ENCODE measurements around the gene ZC2HC1C.
"Not testable (repeated sequence)": the region's sequence is repeated elsewhere in the genome, so short reads cannot be mapped to it uniquely, and the experiment has no call there.

Gene ZC2HC1C

DNA sequence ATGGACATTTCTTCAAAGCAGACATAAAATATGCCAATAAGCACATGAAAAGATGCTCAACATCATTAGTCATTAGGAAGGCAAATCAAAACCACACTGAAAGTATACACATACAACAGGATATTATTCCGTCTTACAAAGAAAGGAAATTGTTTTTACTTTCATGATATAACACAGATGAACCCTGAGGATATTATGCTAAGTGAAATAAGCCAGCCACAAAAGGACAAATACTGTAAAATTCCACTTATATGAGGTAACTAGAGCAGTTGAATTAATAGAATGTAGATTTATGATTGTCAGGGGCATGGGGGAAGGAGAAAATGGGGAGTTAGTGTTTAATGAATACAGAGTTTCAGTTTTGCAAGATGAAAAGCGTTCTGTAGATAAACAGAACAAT, 9.8 kb upstream of the ZC2HC1C start:
- no peak for DNase-seq

DNA sequence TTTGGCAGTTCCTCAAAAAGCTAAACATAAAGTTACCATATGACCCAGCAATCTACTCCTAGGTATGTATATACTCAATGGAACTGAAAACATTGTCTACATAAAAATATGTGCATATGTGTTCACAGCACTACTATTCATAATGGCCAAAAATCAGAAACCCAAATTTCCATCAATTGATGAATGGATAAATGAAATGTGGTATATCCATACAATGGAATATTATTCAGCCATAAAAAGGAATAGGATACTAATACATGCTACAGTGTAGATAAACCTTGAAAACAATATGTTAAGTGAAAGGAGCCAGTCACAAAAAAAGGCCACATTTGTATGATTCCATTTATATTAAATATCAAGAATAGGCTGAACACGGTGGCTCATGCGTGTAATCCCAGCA, 9.0 kb upstream of the ZC2HC1C start:
- no peak for DNase-seq

DNA sequence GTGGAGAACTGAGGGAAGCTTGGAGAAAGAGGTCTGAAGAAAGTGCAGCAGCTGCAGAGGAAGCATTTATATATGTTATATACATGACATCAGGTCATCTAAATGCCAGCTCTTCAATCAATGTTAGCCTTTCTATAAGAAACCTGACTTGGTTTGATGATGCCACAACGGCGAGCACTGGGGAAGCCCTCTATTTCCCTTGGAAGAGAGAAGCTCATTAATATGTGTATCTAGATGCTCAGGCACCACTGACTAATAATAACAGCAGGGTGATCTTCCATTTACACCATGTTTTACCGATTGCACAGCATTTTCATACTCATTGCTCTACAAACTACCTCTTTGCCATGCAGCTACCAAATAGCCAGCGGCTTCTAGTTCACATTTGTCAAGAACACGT, 6.4 kb upstream of the ZC2HC1C start:
- DNase-seq: no peak

DNA sequence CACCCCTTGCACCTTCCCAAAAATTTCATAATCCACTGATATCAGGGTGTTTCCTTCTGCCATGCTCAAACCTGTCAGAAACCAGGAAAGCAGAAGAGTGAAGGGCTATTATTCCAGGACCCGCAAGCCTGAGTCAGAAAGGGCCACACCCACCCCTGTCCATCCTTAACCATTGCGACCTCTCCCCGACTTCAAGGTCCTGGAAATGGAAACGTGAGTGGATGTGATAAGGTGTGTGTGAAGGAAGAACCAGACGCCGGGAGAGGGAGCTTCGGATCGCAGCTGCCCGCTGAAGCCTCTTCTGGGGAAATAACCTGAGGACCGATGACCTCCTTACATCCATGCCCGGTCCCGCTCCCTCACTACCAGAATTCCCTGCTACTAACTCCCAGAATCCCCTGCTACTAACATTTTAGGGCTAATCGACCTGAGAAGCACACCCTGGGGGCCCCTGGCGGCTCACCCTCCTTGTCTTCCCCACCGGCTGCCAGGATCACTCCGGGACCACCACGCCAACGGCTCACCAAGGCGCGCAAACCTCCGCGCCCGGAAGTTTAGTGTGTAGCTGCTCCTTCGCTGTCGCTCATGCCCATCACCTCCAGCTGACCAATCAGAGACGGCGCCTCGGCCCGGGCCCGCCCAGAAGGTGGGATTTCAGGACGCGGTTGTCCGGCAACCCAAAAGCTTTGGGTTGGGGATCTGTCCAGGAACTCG, 5.8 kb upstream of the ZC2HC1C start, which contains the start of gene ACYP1:
Gene ACYP1, minus strand, starts transcription at position 534 of the 714 bp plus-strand sequence. Its CDS starts 471 bp downstream, at position 63.
- peak; percentile 94 for DNase-seq

DNA sequence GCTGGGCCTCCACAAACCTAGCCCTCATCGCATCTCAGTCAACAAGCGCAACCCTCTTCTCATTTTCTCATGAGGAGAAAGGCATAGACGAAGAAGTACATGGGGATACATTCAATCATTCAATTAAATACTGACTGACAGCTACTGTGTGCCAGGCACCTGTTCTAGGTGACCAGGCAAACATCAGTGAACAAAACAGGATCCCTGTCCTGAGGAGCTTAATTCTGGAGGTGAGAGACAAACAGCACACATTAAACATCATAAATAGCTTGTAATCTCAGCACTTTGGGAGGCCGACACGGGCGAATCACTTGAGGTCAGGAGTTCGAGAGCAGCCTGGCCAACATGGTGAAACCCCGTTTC, 5.3 kb upstream of the ZC2HC1C start:
- DNase-seq: no peak

DNA sequence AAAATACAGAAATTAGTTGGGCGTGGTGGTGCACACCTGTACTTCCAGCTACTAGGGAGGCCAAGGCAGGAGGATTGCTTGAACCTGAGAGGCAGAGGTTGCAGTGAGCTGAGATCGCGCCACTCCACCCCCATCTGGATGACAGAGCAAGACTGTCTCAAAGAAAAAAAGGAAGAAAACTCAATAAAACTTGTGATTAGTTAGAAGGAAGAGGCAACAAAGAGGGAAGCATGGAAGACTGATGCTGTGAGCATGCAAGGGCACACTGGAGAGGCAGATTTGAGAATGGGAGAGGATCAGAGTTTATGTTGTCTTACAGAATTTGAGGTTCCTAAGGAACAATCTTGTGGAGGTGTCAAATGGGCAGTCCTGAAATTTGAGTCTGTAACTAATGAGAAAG, 2.8 kb upstream of the ZC2HC1C start:
- no peak for DNase-seq

DNA sequence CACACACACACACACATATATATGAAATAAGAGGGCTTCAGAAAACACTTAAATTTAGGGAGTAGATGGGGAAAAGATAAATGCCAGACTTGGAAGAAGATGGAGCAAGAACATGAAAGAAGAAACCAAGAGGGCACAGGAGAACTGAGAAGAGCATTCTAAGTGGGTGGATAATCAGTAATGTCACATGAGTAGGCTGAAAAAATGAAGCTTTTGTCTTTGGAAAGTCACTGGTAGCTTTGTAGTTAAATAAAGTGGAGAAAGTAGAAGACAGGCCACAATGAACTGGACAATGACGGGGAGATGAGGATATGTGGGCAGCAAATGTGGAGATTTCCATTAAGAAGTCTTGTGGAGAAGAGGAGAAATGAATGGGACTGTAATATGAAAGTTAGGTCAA, 2.2 kb upstream of the ZC2HC1C start:
- no peak for DNase-seq

DNA sequence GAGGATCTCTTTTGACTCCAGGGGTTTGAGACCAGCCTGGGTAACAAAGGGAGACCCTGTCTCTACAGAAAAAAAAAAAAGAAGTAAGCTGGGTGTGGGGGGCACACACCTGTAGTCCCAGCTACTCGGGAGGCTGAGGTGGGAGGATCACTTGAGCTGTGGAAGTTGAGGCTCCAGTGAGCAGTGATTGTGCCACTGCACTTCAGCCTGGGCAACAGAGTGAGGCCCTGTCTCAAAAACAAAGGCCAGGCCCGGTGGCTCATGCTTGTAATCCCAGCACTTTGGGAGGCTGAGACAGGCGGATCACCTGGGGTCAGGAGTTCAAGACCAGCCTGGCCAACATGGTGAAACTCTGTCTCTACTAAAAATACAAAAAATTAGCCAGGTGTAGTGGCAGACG, 1.7 kb upstream of the ZC2HC1C start:
- not testable (repeated sequence) for DNase-seq

DNA sequence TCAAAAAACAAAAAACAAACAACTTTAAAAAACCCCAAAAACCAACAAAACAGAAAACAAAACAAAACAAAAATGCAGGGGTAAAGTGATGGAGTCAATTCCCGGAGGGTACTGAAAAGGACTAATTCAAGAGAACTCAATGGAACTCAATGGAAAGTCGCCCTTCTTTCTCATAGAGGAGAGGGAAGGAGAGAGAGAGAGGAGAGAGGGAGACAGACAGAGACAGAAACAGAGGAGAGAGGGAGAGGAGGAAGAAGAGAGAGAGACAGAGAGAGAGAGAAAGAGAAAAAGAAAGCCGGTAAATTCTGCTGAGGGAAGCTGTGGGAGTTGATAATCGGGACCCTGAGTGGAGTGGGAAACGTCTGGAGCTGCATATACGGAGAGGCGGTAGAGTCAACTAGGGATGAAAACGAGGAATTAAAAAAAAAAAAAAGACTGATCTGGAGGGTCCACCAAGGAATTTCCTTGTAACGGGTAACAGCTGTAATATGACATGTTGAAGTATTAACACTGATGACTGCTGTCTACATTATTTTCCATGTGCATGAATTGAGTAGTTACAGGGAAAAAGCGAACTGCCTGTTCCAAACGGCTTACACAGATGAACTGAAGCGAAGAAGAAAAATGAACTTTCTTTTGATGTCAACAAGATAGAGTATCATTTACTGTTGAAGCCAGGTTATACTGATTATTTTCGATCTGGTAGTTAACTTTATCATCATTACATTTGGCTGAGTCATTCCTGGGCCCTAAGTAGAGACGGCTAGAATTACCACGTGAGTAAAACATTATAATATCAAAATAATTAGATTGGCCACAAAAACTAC, 934 bp upstream of the ZC2HC1C start:
- DNase-seq: no peak

DNA sequence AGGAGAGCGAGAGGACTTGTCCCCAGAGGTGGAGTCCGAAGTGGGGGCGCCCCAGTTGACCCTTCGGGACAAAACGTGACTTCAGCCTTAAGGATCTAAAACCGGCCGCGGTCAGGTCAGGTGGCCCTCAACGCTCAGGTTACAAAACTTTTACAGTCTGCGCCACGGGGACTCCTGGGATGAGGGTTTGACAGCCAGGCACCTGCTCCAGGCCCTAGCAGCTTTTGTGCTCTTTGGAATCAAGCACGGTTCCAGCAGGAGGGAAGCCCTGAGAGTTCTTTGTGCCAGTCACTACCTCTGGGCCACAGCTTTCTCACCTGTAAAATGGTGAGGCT, 337 bp downstream of the ZC2HC1C start:
- no peak for DNase-seq

DNA sequence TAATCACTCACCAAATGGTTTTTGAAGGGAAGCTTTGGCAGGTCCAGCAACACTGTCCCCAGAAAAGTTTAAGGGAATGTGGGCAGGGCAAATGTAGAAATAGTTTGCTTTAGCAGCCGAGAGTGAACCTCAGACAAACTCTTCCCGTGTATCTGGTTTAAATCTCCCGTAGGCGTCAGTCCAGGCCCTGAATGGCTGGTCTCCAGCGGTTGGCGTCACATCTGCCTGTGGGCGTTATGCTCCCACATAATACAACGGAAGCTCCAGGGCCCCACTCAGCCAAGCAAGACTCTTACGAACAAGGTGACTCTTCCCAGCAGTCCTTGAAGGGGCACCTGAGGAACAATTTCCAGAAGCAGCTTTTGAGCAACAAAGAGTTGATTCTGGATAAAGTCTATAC, 942 bp downstream of the ZC2HC1C start:
- DNase-seq: no peak

DNA sequence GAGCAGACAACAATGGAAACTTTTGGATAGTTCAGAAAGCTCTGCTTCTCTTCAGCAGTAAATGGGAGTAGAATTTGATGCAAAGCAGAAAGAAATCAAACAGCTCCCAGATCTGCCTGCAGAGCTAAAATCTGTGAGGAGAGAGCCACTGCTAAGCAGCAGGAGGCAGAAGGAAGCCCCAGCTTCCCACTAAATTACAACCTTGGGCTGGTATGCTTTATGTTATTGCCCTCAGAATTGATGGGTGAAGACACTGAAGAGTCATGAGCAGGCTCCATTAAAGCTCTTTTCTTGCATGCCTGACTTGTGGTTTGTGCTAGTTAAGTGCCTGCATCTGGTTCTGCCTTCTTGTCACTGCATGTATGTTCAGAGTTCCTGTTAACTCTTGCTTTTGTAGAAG, 8.4 kb downstream of the ZC2HC1C start:
- no peak for DNase-seq

DNA sequence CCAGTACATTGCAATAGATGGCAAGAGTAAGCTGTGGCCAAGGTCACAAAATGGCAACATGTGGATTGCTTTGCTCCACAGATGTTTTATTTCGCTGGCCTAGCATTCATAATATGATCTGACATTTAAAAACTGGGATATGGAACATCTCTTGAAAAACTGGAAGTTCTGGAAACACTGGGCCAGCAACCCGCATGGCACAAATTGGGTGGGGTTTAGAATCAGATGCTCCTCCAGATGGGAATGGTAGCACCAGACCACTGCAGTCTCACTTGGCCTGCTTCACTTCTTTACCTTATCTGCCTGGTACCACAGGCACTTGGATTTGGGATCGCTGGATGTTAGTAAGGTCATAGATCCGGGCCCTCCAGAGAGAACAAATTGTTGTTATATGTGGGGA, 10.1 kb downstream of the ZC2HC1C start:
- no peak for DNase-seq

DNA sequence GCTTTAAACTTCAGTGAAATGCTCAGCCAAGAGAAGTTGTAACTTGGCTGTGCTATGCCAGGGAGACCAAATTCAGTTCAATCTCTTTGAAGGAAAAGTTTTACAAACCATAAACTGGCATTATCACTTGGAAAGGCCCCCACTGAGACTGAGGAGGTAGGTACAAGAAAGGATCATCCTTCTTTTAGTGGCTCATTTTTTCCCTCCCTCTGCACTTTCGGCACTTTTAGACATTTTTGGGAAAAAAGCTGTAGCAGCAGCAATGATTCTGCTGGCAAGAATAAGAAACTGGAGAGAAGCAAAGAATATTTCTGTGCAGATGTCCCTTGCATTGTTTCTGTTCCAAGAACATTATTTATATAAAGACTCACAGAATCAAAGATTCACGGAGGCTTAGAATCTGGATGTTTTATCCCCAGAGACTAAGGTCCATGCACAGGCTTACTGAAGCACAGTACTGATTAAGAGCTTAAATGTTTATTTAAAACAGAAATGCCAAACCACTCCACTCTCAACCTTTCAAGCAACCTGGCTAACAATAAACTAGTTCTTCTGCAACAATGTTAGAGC, 12.3 kb downstream of the ZC2HC1C start:
- DNase-seq: no peak

DNA sequence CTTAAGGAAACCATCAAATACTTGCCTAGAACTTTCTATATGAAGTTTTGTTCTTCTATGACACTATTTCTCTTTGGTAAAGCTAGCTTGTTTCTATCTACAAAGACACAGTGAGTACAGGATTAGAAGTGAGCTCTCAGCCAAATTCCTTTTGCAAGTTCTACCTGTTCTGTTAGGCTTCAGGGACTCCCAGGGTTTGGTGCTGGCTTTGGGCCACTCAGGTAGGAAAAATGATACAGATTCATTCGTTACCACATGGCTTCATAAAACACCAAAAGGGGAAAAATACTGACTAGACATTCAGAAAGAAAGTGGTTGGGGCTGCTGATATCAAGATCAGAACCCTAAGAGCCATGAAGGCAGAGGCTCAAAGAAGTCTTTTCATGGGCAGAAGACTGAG, 13.8 kb downstream of the ZC2HC1C start:
- no peak for DNase-seq

DNA sequence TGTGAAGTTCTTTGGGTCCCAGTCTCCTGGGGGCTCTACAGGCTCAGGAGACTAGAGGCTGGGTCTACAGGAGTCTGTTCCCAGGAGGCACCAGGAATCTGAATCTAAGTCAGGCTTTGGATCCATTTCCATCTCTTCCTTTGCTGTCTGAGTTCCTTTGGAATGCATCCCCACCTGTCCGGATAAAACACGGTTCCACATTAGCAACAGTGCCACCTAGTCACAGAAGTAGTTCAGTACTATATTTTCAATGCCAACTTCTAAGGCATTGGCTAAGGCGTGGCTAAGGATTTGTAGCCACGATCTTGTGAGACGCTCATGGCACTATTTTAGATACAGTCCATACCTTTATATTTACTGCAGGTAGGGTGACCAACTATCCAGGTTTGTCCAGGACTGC, 15.1 kb downstream of the ZC2HC1C start:
- DNase-seq: no peak

DNA sequence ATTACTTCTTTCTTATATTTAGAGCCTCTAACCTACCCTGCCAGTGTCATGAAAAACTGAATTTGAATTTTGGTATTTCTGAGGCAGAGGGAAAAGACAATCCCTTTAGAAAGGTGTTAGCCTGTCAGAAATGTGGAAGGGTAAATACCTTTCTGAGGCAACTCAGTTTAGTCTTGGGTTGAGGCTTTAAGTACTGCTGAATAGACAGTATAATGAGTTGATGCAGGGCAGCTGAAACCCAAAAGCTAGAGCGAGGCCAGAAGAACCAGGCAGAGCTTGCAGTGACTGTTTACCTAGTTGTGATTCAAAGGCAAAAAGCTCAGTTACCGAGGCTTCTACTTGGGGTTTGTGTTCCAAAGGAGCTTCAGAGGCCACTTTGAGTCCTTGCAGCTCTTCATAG, 18.7 kb downstream of the ZC2HC1C start:
- no peak for DNase-seq

DNA sequence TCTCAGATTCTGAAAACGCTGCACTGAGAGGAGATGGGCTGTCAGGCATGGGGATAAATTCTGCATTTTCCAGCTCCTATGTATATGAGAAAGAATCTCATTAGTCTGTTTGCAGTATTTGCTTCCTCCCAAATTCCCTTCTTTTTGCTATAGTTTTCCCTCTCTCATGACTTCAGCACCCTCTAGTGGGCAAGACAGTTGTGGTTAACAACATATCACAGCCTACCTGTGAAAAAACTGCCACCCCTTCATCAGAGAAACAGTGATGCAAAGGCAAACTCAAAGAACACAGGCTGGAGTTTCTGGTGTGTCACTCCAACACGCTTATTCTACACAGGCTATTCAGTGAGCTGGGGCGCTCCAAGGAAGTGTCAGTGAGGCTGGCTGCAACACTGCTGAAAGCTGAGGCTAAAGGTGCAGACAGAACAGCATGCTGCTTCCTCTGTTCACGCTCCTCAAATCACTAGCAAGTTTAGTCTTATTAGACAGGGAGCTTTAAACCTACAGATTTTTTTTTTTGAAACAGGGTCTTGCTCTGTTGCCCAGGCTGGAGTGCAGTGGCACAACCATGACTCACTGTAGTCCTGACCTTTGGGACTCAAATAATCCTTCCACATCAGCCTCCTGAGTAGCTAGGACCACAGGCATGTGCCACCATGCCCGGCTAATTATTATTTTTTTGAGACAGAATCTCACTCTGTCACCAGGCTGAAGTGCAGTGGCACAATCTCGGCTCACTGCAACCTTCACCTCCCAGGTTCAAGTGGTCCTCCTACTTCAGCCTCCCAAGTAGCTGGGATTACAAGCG, 19.3 kb downstream of the ZC2HC1C start:
- peak; percentile 11 for DNase-seq

DNA sequence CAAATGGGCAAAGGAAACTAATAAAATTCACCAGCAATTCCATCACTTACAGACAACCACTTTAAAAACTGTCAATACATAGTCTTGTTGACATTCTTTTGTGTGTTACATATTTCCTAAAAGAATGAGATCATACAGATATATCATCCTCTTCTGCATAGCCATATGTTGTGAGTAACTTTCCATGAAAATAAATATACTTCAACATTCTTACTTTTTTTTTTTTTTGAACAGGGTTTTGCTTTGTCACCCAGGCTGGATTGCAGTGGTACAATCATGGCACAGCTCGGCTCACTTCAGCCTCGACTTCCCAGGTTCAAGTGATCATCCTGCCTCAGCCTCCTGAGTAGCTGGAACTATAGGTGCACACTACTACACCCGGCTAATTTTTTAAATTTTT, 20.9 kb downstream of the ZC2HC1C start:
- no peak for DNase-seq

DNA sequence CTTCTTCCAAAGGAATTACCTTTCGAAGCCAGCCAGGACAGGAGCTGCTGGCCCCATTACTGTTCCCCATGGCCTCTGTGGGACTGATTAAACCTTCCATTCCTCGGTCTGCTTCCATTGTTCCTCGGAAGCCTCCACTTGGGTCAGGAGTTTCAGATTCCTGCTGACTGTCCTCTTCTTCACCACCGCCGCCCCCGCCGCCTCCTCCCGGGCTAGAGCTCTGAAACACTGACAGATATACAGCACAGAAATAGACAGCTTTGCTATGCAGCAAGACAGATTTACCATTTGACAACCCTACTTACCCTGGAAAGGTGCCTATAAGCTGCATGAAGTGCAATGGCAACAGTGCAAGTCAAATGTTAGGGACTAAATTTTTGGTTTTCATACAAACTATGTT, 21.8 kb downstream of the ZC2HC1C start:
- no peak for DNase-seq

DNA sequence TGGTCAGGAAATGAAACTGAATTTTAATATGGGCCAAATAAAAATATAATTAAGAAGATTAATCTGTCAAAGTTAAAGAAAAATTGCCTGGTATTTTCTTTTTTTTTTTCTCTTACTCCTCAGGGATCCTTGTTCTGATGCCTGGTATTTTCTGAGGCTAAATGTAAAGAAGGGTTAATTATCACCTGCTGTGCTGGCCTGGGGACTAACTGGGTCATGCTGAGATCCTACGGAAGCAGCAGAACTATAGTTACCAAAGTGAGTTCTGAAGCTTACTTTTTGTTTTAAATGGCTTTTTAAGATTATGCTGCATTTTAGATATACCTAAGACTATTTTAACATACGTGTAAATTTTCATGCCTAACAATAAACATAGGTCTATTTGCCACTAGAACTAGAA, 23.3 kb downstream of the ZC2HC1C start:
- DNase-seq: no peak

DNA sequence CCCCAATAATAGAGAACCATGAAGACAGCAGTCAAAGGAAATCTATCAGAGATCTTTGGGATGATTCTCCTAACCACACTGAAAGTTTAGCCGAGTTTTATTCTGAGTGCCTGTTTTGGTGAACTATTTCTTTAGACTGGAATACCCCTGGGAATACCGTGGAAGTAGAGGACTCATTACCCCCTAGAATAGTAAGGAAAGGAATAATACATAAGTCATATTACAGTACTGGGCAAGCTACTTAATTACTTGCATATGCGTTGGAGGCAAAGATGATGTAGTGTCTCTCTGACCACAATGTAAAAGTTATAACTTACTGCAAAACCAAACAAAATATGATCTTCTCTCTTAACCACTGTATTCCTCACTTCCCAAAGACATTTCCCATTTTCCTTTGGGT, 25.5 kb downstream of the ZC2HC1C start:
- no peak for DNase-seq

DNA sequence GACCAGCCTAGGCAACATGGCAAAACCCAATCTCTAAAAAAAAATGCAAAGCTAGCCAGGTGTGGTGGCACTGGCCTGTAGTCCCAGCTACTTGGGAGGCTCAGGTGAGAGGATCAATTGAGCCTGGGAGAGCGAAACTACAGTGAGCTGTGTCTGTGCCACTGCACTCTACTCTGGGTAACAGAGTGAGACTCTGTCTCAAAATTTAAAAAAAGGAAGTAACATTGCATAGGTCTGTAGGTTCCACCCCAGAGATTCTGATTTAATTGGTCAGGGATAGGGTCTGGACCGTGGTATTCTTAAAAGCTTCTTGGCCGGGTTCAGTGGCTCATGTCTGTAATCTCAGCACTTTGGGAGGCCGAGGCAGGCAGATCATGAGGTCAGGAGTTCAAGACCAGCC, 26.2 kb downstream of the ZC2HC1C start:
- DNase-seq: no peak

DNA sequence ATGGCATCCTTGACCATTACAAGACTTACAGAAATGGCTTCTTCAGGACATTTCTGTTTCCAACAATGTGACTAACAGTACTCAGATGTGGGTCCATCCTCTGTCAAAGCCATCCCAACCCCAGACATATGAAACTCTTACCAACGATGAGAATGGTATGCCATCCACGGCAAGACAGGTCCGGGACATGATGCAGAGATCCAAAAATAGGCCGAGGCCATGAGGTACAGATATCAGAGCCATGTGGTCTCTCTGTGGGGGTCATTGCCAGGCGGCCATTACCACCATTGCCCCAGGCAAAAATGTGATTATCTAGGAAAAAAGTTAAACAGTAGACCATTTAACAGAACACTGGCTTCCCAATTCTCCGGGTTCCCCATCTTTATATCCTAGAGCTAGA, 27.5 kb downstream of the ZC2HC1C start:
- no peak for DNase-seq

All from activated naive CD4-positive, alpha-beta T cell treated with Interleukin-2 at 50 U/mL for 16 hours (primary cell).